Measurements from ENCODE around the gene MYOC.

The MYOC gene

GRCh38 chr1:171642197-171642596 is 10.3 kb downstream of the MYOC start:
- H3K4me1 ChIP-seq = no peaks in the 10 kb centered on the region
- no peaks in the 10 kb centered on the region for H3K36me3 ChIP-seq (ENCODE audit: control insufficient read depth, insufficient read depth, low read length)
- TF ChIP-seq, protein P1, sequence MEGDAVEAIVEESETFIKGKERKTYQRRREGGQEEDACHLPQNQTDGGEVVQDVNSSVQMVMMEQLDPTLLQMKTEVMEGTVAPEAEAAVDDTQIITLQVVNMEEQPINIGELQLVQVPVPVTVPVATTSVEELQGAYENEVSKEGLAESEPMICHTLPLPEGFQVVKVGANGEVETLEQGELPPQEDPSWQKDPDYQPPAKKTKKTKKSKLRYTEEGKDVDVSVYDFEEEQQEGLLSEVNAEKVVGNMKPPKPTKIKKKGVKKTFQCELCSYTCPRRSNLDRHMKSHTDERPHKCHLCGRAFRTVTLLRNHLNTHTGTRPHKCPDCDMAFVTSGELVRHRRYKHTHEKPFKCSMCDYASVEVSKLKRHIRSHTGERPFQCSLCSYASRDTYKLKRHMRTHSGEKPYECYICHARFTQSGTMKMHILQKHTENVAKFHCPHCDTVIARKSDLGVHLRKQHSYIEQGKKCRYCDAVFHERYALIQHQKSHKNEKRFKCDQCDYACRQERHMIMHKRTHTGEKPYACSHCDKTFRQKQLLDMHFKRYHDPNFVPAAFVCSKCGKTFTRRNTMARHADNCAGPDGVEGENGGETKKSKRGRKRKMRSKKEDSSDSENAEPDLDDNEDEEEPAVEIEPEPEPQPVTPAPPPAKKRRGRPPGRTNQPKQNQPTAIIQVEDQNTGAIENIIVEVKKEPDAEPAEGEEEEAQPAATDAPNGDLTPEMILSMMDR (IDR thresholded peaks at IDR 0.05) = no peak

DNA sequence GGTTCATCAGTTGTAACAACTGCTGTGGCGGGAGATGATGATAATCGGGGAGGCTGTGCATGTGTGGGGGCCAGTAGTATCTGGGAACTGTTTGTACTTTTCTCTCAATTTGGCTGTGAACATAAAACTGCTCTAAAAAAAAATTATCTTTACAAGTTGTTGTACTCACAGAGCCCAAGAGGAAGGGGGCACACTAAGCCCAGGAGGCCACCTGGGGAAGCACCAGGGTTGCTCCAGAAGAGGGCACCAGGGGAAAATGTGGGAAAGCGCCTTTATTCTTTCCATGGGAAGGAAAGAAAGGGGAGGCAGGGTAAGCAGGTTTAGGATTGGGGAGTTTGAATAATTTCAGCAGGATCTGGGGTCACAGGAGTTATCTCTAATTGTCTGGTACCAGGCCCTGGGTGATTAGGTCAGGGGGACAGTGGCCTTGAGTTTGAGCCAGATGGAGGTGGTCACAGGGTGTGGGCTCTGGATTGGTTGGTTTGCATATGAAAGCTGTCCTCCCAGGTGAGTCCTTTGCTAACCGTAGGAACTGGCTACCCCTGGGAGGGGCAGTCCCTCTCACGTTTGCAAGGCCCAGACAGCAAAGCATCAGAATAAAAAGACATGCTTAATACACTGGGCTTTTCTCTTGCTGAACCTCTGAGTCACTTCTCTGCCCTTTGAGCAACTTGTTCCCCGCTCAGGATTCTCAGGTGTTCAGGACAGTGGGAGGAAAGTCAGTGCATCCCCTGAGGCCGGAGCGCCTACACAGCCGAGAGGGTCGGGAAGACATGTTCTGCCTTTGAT is 11.2 kb downstream of the MYOC start:
- TF ChIP-seq, protein P1 (IDR thresholded peaks at IDR 0.05) = no peak
- H3K4me3 ChIP-seq (ENCODE audit: low read depth, low read length) = no peak overlapping the region
- H3K27me3 ChIP-seq (ENCODE audit: control insufficient read depth, insufficient read depth, low read length) = no peaks in the 10 kb centered on the region
- no peak overlapping the region for H3K9ac ChIP-seq
- no peak overlapping the region for H3K4me2 ChIP-seq (ENCODE audit: low read length)
- no peaks in the 10 kb centered on the region for H3K79me2 ChIP-seq
- H3K9me3 ChIP-seq (ENCODE audit: control insufficient read depth, low read length) = no peaks in the 10 kb centered on the region
- no peak overlapping the region for H3K27ac ChIP-seq
- no peaks in the 10 kb centered on the region for H3K4me1 ChIP-seq
- no peak overlapping the region for H2AFZ ChIP-seq
- H3K36me3 ChIP-seq (ENCODE audit: control insufficient read depth, insufficient read depth, low read length) = no peaks in the 10 kb centered on the region

More at GRCh38 chr1:171642197-171642596, 10.3 kb downstream of the MYOC start:
- Histone ChIP-seq H3K27me3 (ENCODE audit: control insufficient read depth, insufficient read depth, low read length) (no peaks in the 10 kb centered on the region), H3K79me2 (no peaks in the 10 kb centered on the region), H3K4me3 (ENCODE audit: low read depth, low read length) (no peak overlapping the region), H2AFZ (no peak overlapping the region), H3K27ac (no peak overlapping the region), H3K9me3 (ENCODE audit: control insufficient read depth, low read length) (no peaks in the 10 kb centered on the region), H3K9ac (no peak overlapping the region), H3K4me2 (ENCODE audit: low read length) (no peak overlapping the region)

DNA sequence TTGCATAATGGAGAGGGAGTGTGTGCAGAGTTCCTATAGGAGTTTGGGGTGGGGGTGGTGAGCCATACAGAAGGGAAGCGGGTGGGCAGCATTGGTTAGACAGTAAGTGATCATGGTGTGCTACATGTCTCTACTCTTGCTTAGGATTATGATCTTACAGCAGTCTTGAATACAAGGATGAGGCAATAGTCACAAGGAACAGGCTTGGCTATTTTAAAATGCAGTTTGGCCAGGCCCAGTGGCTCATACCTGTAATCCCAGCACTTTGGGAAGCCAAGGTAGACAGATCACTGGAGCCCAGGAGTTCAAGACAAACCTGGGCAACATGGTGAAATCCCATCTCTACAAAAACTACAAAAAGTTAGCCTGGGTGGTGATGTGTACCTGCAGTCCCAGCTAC is 12.3 kb downstream of the MYOC start:
- Histone ChIP-seq H3K9ac (no peak overlapping the region), H3K79me2 (no peaks in the 10 kb centered on the region), H2AFZ (no peak overlapping the region), H3K9me3 (ENCODE audit: control insufficient read depth, low read length) (no peaks in the 10 kb centered on the region), H3K4me3 (ENCODE audit: low read depth, low read length) (no peak overlapping the region), H3K27me3 (ENCODE audit: control insufficient read depth, insufficient read depth, low read length) (no peaks in the 10 kb centered on the region), H3K4me2 (ENCODE audit: low read length) (no peak overlapping the region), H3K27ac (no peak overlapping the region), H3K36me3 (ENCODE audit: control insufficient read depth, insufficient read depth, low read length) (no peaks in the 10 kb centered on the region), H3K4me1 (no peaks in the 10 kb centered on the region)
- TF ChIP-seq, protein P1 (IDR thresholded peaks at IDR 0.05) = no peak

- Histone ChIP-seq H3K4me2 (ENCODE audit: low read length) (no peak overlapping the region), H2AFZ (no peak overlapping the region), H3K9me3 (ENCODE audit: control insufficient read depth, low read length) (no peaks in the 10 kb centered on the region), H3K9ac (no peak overlapping the region), H3K4me3 (ENCODE audit: low read depth, low read length) (no peak overlapping the region), H3K4me1 (no peaks in the 10 kb centered on the region), H3K36me3 (ENCODE audit: control insufficient read depth, insufficient read depth, low read length) (no peaks in the 10 kb centered on the region), H3K27ac (no peak overlapping the region), H3K79me2 (no peaks in the 10 kb centered on the region), H3K27me3 (ENCODE audit: control insufficient read depth, insufficient read depth, low read length) (no peaks in the 10 kb centered on the region)
- TF ChIP-seq, protein P1 (IDR thresholded peaks at IDR 0.05) = no peak
These were observed 14.4 kb downstream of the MYOC start for GRCh38 chr1:171637928-171638576.
